Epithelial cell of esophagus (primary cell): ENCODE measurements around the gene ADD3.
A peak's percentile ranks its signal among the peaks of the same experiment; 100 is the strongest.
"Not testable (repeated sequence)": the region's sequence is repeated elsewhere in the genome, so short reads cannot be mapped to it uniquely, and the experiment has no call there.

ENCODE experiments used
- DNase-seq: peaks from one replicate; pipeline ENCODE4 v3.0.0; 2010; ENCODE audit warnings: low read depth
- H3K4me3 ChIP-seq: 2 replicates; pipeline ENCODE4 v1.5.1; 2011; ENCODE audit warnings: mild to moderate bottlenecking, low read length, control low read depth
- CTCF ChIP-seq: IDR thresholded peaks from 2 replicates; pipeline ENCODE4 v1.5.1; 2011; ENCODE audit warnings: low read depth, mild to moderate bottlenecking, low read length, control low read depth, inconsistent platforms; ENCODE audit not compliant: insufficient read depth; ENCODE audit errors: missing control alignments

ADD3 gene

DNA sequence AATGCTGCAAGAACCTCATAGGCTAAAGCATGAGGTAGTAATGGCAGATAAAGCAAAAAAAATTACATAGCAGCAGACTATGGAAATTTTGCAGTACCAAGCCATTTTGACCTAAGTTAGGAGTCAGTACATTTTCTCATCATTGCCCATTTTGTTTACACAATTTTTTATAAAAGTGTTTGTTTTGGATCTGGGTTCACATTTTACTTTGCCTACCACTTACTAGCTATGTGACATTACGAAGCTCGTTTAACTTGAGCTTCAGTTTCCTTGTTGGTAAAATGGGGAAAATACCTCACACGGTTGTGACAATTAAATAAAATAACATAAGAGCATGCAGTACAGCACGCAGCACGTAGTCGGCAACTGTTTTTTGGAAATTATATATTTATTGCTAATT is 99.6 kb downstream of the ADD3 start:
- no peak for DNase-seq
- no peak overlapping the region for H3K4me3 ChIP-seq
- no peak for TF ChIP-seq CTCF

- no peak for TF ChIP-seq CTCF
- no peak for DNase-seq
- H3K4me3 ChIP-seq = no peak overlapping the region
These were observed 100.1 kb downstream of the ADD3 start for GRCh38 chr10:110107887-110108286.

DNA sequence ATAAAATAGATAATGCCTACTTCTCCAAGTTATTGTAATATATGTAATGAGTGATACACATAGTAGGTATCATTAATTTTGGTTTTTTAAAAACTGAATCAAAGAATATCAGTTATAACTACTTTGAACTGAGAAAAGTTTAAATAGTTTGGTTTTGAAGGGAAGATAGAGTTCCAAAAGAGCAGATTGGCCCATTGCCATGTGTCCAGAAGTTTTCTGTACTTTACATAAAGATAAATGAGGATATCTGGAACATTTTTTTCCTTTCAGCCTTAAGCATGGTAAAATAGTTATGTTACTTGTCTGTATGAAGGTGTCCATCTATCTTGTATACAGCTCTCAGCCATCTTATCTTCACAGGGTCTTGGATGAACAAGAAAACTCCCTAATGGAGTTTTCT is 101.7 kb downstream of the ADD3 start:
- no peak for DNase-seq
- H3K4me3 ChIP-seq = no peak overlapping the region
- no peak for TF ChIP-seq CTCF

GRCh38 chr10:110110338-110110737 is 102.6 kb downstream of the ADD3 start:
- DNase-seq = no peak

GRCh38 chr10:110113670-110114337 is 106.0 kb downstream of the ADD3 start:
- no peak for TF ChIP-seq CTCF
- no peak for DNase-seq
- no peak overlapping the region for H3K4me3 ChIP-seq

More at GRCh38 chr10:110110338-110110737, 102.6 kb downstream of the ADD3 start:
- H3K4me3 ChIP-seq = no peak overlapping the region
- no peak for TF ChIP-seq CTCF

- DNase-seq, H3K4me3 ChIP-seq: not testable (repeated sequence)
These were observed 106.9 kb downstream of the ADD3 start for GRCh38 chr10:110114668-110115067.

GRCh38 chr10:110115784-110116520 is 108.2 kb downstream of the ADD3 start:
- no peak for TF ChIP-seq CTCF
- no peak overlapping the region for H3K4me3 ChIP-seq
- DNase-seq = peak; percentile 51
